ENCODE results near the gene TAP1.

GRCh38 chr6:32807020-32807580 lies 46.4 kb downstream of the TAP1 start:
- TF ChIP-seq CTCF (IDR thresholded peaks at IDR 0.05) (no peak), POLR2A (IDR thresholded peaks at IDR 0.05) (no peak)
